GM21390 (cell line): ENCODE data around the gene ERFL.

Experiments used
- ATAC-seq: cut with Tn5 transposase; IDR thresholded peaks from one replicate; pipeline ENCODE4 v1.9.1; 2021; ENCODE audit not compliant: unreplicated experiment

The ERFL gene

DNA sequence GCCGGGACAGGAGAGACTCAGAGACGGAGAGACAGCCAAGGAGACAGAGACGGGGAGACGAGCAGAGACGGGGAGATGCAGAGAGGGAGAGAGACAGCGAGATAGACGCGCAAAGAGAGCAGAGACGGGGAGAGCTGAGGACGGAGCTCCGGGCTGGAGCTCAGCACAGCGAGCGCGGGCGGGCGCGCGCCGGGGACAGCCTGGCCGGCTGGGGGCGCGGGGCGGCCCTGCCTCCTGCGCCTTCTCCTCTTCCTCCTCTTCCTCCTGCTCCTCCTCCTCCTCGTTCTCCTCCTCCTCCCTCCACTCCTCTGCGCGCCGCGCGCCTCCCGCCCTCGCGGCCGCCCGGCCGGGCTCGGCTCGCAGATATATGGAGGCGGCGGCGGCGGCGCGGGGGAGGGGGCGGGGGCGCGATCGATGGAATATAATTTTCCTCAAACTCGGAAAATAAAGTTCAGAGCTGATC lies at the start of gene ERFL:
TSS of gene ERFL (minus strand) at position 229 of the 463 bp plus-strand sequence. CDS start 15,530 bp downstream, outside the sequence.
- no peak for ATAC-seq

GRCh38 chr19:41977916-41978315 lies 49.7 kb upstream of the ERFL start:
- ATAC-seq, result no peak

DNA sequence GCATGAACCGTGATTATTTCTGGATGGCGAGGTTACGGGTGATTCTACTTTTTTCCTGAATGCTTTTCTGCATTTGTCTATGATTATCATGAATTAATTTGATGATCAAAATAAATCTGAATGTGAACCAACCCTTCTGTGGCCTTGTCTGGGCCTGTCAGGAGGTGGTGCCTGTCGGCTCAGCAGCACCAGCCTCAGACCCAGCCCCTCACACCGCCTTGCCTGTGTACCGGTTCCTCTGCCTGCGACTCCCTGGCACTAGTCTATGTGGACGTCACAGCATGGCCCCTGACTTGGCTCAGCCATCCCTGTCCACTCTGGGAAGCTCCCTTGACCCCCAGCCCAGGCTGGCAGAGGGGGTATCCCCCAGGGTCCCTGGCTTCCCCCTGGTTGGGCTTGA lies 46.4 kb upstream of the ERFL start:
- no peak for ATAC-seq

GRCh38 chr19:41971363-41971762 lies 43.1 kb upstream of the ERFL start:
- ATAC-seq, result no peak

GRCh38 chr19:41969772-41970458 lies 41.7 kb upstream of the ERFL start:
- no peak for ATAC-seq

GRCh38 chr19:41968751-41969595 lies 40.7 kb upstream of the ERFL start:
- ATAC-seq, result no peak

DNA sequence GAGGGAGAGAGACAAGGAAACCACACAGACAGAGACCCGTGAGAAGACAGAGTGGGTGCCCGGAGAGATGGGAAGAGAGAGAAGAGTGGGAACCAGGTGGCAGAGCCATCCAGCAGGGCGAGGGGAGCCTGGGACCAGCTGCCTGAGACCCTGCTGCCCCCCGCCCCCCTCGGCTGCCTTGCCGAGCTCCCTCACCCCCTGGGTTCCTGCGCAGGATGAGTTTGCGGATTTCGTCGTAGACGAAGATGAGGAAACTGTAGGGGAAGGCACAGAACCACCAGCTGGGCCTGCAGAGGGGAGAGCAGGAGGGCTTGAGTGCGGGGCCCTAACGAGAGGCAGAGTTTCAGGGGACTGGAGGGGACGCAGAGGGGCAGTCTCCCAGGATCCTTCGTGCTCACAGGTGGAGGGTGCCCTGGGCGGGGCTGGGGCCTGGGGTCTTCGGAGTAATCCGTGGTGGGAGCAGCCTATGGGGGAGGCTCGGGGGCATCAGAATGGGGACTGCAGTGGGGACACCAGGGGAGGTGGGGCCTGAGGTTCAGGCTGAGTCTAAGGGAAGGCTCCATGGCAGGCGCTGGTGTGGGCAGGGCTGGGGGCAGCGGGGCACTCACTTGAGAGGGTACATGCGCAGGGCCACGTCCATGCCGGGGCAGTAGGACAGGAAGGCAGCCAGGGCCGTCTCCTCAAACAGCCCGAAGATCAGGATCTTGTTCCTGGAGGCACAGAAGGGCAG lies 39.0 kb upstream of the ERFL start:
- no peak for ATAC-seq

- ATAC-seq, result no peak
Measured at GRCh38 chr19:41965106-41965505, 36.9 kb upstream of the ERFL start.

DNA sequence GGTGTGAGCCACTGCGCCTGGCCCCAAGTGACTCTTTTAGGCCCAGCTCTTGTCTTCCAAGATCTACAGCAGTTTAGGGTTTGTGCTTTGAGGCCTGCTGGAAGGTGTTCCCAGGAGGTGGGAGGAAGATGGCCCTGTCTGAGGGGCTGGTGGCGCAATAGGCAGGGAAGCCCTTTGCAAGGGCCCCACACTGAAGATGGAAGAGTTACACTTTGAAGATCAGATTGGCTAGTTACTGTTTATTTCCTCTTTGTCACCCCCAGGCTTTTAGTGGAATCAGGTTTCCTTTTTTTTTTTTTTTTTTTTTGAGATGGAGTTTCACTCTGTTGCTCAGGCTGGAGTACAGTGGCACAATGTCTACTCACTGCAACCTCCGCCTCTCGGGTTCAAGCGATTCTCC lies 32.7 kb upstream of the ERFL start:
- no peak for ATAC-seq

DNA sequence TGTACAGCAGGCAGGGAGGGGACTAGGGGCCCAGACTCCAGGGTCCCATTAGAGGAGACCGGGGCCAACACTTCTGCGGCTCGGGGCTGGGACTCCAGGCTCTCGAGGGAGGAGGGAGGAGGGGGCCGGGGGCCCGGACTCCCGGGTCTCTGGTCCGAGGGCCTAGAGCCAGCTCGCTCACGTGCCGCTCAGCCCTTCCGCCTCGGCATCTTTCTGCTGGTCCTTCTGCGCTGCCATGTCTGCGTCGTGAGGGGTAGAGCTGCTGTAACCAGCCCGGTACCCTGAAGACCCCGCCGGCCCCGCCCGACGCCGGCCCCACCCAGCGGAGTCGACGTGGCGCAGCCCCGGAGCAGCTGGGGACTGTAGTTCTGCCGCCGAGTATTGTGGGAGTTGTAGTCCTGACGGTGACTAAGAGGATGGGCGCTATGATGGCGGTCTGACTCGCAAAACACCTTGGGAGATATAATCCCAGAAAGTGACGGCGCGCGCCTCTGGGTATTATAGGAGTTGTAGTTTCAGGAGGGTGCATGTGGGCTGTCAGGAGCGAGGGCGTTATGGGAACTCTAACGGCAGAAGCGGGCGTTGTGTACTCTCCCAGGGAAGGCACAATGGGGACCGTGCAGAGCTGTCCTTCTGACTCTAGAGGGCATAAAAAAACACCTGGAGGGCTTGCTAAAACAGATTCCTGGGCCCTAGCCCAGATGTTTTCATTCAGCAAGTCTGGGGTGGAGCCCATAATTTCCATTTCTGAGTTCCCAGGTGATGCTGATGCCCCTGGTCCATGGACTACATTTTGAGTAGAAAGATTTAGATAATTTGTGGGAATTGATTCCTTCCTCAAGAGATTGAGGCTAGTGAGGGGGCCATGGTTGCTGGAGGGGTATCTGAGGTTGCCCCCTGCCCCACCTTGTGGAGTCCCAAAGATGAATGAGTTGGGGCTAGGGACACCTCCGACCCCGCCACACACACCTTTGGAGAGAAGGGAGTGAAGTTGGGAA lies 31.1 kb upstream of the ERFL start, which contains the start of gene RABAC1:
TSS of gene RABAC1 (minus strand) at position 266 of the 998 bp plus-strand sequence. CDS start at position 237, 29 bp downstream.
- ATAC-seq, result peak; percentile 76

DNA sequence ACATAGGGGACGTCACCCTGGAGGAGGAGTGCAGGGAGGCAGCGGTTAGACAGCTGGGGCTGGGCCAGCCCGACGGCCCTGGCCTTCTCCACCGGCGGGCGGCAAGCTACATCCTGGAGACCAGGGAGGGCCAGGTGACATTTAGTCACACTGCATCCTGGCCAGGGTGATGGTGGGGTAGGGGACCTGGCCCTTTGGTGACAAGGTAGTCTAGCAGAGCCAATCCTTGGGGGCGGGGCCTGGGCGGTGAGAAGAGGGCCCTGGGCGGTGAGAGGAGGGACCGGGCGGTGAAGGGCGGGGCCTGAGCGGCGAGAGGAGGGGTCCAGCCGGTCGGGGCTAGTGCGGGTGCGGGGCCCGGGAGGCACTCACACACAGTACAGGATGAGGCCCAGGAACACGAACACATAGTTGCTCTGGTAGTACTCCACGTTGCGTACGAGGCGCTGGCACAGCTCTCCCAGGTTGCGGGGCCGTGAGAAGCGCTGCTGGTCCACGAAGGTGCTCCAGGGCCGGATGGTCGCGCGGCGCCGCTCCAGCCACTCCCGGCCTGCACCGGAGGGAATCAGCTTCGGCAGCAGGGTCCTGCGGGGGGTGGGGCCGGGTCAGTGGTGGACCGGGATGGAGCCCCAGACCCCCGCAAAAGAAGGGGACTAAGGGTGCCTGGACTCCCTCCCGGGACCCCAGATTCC lies 30.3 kb upstream of the ERFL start:
- ATAC-seq, result peak; percentile 53

DNA sequence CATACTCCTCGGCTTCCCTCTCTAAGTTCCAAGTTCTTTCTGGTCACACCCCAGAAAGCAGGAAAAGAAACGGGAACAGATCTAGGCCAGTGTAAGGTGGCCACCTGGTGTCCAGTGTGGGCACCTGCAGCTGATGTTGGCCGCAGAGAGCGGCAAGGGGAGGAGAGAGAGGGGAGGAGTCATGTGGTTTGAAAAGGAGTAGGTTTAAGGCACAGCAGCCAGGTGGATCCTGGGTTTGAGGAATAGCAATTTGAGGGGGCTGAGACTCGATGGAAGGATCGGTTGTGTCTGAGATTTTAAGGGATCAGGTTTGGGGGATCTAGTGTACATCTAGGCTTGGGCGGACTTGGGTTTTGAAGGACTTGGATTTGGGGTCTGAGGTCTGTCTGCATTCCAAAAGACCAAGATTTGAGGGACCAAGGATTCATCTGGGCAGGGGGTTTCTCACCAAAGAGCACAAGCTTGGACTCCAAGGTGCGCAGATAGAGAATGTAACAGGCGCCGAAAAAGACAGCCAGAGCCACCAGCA lies 29.7 kb upstream of the ERFL start:
- ATAC-seq, result no peak

GRCh38 chr19:41957161-41957837 lies 29.1 kb upstream of the ERFL start:
- ATAC-seq, result no peak

DNA sequence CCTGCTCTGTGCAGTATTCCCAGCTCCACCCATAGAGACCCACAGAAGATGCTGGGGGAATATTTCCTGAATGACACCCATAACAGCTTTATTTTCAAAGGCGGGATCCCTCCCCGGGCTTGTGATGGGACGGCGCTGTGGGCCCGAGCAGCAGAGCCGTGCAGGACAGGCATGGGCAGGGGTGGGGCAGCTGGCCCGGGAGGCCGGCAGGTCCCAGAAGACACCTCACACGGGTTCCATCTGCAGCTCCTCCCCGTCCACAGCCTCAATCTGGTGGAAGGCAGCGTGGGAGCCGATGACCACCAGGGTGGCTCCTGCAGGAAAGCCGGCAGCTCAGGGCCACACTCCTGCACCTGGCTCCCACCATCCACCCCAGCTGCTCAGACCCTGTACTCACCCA lies 28.4 kb upstream of the ERFL start:
- no peak for ATAC-seq

GRCh38 chr19:41955521-41955920 lies 27.3 kb upstream of the ERFL start:
- ATAC-seq, result no peak

GRCh38 chr19:41951686-41952172 lies 23.5 kb upstream of the ERFL start:
- no peak for ATAC-seq

- no peak for ATAC-seq
Measured at GRCh38 chr19:41947091-41947490, 18.8 kb upstream of the ERFL start.

- ATAC-seq, result peak; percentile 74
Measured at GRCh38 chr19:41945135-41945766, 17.0 kb upstream of the ERFL start.
